Neural cell (in vitro differentiated cells): Measurements from ENCODE around the gene SERINC4. TPM values are rescaled to one million over a fixed set of nuclear protein-coding genes. Genes with fewer than 3 reads are reported as not detected.

Experiments
- H2AFZ ChIP-seq: fragments of 200-600, 300-800 bp; sonication (generic), shearing (Covaris generic); 2 replicates; pipeline ENCODE4 v1.6.0; 2014; ENCODE audit warnings: low read depth, mild to moderate bottlenecking, antibody characterized with exemption, low read length, moderate library complexity
- H3F3A ChIP-seq: fragments of 200-600 bp; shearing (Covaris generic); 2 replicates; pipeline ENCODE4 v1.6.1; 2016; ENCODE audit warnings: mild to moderate bottlenecking, moderate library complexity, mixed read lengths, antibody characterized with exemption, low read length; ENCODE audit not compliant: insufficient read depth, poor library complexity, severe bottlenecking
- H3K27ac ChIP-seq: fragments of 200-600, 300-800 bp; sonication (generic), shearing (Covaris generic); 2 replicates; pipeline ENCODE4 v1.5.1; 2014; ENCODE audit warnings: mild to moderate bottlenecking, low read length, moderate library complexity
- H3K27me3 ChIP-seq: fragments of 300-800, 200-600 bp; sonication (generic), shearing (Covaris generic); 2 replicates; pipeline ENCODE4 v1.6.0; 2014; ENCODE audit warnings: mild to moderate bottlenecking, low read depth, low read length, moderate library complexity; ENCODE audit not compliant: insufficient read depth
- H3K36me3 ChIP-seq: fragments of 300-800, 200-600 bp; sonication (generic), shearing (Covaris generic); 2 replicates; pipeline ENCODE4 v1.5.1; 2014; ENCODE audit warnings: mild to moderate bottlenecking, antibody characterized with exemption, low read length, moderate library complexity; ENCODE audit not compliant: insufficient read depth
- H3K4me2 ChIP-seq: fragments of 300-800, 200-600 bp; sonication (generic), shearing (Covaris generic); 2 replicates; pipeline ENCODE4 v1.6.0; 2014; ENCODE audit warnings: mild to moderate bottlenecking, low read length
- H3K4me3 ChIP-seq: fragments of 300-800, 200-600 bp; sonication (generic), shearing (Covaris generic); 2 replicates; pipeline ENCODE4 v1.5.1; 2014; ENCODE audit warnings: mild to moderate bottlenecking, low read length, moderate library complexity
- H3K79me2 ChIP-seq: fragments of 200-600 bp; shearing (Covaris generic); replicated peaks from 2 replicates; pipeline ENCODE4 v1.6.0; 2014; ENCODE audit warnings: mild to moderate bottlenecking, low read length, moderate library complexity; ENCODE audit not compliant: insufficient read depth
- H3K9ac ChIP-seq: fragments of 300-800, 200-600 bp; sonication (generic), shearing (Covaris generic); 2 replicates; pipeline ENCODE4 v1.6.1; 2016; ENCODE audit warnings: mild to moderate bottlenecking, low read length, mixed read lengths
- H3K9me2 ChIP-seq: fragments of 200-600 bp; shearing (Covaris generic); 2 replicates; pipeline ENCODE4 v1.6.1; 2016; ENCODE audit warnings: mild to moderate bottlenecking, low read length, mixed read lengths; ENCODE audit not compliant: insufficient read depth
- H3K9me3 ChIP-seq: fragments of 200-600, 300-800 bp; sonication (generic), shearing (Covaris generic); 2 replicates; pipeline ENCODE4 v1.6.1; 2016; ENCODE audit warnings: mild to moderate bottlenecking, mixed run types, low read length, moderate library complexity, mixed read lengths
- H4K20me1 ChIP-seq: fragments of 200-600 bp; shearing (Covaris generic); 2 replicates; pipeline ENCODE4 v1.6.1; 2016; ENCODE audit warnings: mild to moderate bottlenecking, mixed run types; ENCODE audit not compliant: insufficient read depth
- EP300 ChIP-seq: fragments of 450-650 bp; conservative IDR thresholded peaks from 2 replicates; pipeline ENCODE4 v1.6.1; 2014; ENCODE audit warnings: antibody characterized with exemption, mild to moderate bottlenecking, moderate library complexity; ENCODE audit not compliant: poor library complexity, severe bottlenecking
- EZH2 ChIP-seq: fragments of 200-600, 300-800 bp; shearing (Covaris generic), sonication (generic); IDR thresholded peaks from 2 replicates; pipeline ENCODE4 v1.6.1; 2014; ENCODE audit warnings: antibody characterized with exemption, low read length, borderline replicate concordance, mild to moderate bottlenecking; ENCODE audit not compliant: insufficient read depth, poor library complexity, severe bottlenecking
- MXI1 ChIP-seq: fragments of 450-650 bp; conservative IDR thresholded peaks from 2 replicates; pipeline ENCODE4 v1.6.1; 2014; ENCODE audit warnings: antibody characterized with exemption, mild to moderate bottlenecking; ENCODE audit not compliant: poor library complexity, severe bottlenecking
- POLR2AphosphoS5 ChIP-seq: IDR thresholded peaks from 2 replicates; pipeline ENCODE4 v1.6.1; 2012
- RAD21 ChIP-seq: fragments of 450-650 bp; conservative IDR thresholded peaks from 2 replicates; pipeline ENCODE4 v1.6.1; 2014; ENCODE audit warnings: antibody characterized with exemption, mild to moderate bottlenecking, moderate library complexity
- SMC3 ChIP-seq: fragments of 450-650 bp; conservative IDR thresholded peaks from 2 replicates; pipeline ENCODE4 v1.6.1; 2014; ENCODE audit warnings: antibody characterized with exemption, mild to moderate bottlenecking, moderate library complexity; ENCODE audit not compliant: poor library complexity
- TAF1 ChIP-seq: IDR thresholded peaks from 2 replicates; pipeline ENCODE4 v1.6.1; 2012; ENCODE audit warnings: low read depth
- polyA plus RNA-seq: library from polyadenylated mRNA; depleted of rRNA; stranded (reverse); fragments of >200 nt; gene quantifications from 2 replicates; pipeline ENCODE4 v1.2.3, GENCODE V29; 2014
- TF ChIP-seq, protein P1 (sequence below): IDR thresholded peaks from 2 replicates; pipeline ENCODE4 v1.6.1; 2012; ENCODE audit warnings: borderline replicate concordance
- TF ChIP-seq, protein P2 (sequence below): fragments of 450-650 bp; IDR thresholded peaks from 2 replicates; pipeline ENCODE4 v1.5.1; 2014; ENCODE audit warnings: antibody characterized with exemption, mild to moderate bottlenecking, moderate library complexity; ENCODE audit not compliant: poor library complexity, severe bottlenecking

The SERINC4 gene
- polyA plus RNA-seq, 1 donor from 2014 or later = 0.47 TPM

DNA sequence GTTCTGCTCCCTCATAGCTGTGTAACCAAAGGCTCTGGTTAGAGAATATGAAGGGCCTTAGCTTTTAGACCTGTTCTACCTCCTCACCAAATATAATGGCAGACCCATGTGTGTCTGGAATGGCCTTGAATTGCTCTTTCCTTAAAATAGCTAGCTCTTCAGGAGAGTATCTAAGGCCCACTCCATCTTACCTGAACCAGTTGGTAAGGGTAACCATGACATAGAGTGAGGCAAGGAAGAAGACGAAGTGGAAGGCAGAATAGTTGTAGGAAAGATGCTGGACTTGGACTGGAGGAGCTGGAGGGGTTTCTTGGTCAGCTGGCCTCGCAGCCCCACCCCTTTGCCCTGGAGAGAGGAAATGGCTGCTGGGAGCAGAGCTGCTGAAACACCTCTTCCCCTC, 4.8 kb downstream of the SERINC4 start:
- no peak overlapping the region for H3K9ac ChIP-seq
- H3K27ac ChIP-seq = no peak overlapping the region
- H3K9me2 ChIP-seq = no peaks in the 10 kb centered on the region
- no peak overlapping the region for H2AFZ ChIP-seq
- no peaks in the 10 kb centered on the region for H4K20me1 ChIP-seq
- TF ChIP-seq RAD21 (no peak), EZH2 (no peak), MXI1 (no peak), SMC3 (no peak), EP300 (no peak), POLR2AphosphoS5 (no peak), TAF1 (no peak)
- TF ChIP-seq, protein P1, sequence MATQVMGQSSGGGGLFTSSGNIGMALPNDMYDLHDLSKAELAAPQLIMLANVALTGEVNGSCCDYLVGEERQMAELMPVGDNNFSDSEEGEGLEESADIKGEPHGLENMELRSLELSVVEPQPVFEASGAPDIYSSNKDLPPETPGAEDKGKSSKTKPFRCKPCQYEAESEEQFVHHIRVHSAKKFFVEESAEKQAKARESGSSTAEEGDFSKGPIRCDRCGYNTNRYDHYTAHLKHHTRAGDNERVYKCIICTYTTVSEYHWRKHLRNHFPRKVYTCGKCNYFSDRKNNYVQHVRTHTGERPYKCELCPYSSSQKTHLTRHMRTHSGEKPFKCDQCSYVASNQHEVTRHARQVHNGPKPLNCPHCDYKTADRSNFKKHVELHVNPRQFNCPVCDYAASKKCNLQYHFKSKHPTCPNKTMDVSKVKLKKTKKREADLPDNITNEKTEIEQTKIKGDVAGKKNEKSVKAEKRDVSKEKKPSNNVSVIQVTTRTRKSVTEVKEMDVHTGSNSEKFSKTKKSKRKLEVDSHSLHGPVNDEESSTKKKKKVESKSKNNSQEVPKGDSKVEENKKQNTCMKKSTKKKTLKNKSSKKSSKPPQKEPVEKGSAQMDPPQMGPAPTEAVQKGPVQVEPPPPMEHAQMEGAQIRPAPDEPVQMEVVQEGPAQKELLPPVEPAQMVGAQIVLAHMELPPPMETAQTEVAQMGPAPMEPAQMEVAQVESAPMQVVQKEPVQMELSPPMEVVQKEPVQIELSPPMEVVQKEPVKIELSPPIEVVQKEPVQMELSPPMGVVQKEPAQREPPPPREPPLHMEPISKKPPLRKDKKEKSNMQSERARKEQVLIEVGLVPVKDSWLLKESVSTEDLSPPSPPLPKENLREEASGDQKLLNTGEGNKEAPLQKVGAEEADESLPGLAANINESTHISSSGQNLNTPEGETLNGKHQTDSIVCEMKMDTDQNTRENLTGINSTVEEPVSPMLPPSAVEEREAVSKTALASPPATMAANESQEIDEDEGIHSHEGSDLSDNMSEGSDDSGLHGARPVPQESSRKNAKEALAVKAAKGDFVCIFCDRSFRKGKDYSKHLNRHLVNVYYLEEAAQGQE = no peak
- TF ChIP-seq, protein P2, sequence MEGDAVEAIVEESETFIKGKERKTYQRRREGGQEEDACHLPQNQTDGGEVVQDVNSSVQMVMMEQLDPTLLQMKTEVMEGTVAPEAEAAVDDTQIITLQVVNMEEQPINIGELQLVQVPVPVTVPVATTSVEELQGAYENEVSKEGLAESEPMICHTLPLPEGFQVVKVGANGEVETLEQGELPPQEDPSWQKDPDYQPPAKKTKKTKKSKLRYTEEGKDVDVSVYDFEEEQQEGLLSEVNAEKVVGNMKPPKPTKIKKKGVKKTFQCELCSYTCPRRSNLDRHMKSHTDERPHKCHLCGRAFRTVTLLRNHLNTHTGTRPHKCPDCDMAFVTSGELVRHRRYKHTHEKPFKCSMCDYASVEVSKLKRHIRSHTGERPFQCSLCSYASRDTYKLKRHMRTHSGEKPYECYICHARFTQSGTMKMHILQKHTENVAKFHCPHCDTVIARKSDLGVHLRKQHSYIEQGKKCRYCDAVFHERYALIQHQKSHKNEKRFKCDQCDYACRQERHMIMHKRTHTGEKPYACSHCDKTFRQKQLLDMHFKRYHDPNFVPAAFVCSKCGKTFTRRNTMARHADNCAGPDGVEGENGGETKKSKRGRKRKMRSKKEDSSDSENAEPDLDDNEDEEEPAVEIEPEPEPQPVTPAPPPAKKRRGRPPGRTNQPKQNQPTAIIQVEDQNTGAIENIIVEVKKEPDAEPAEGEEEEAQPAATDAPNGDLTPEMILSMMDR = no peak
- H3K79me2 ChIP-seq = peaks cover 13% of the 10 kb centered on the region
- H3F3A ChIP-seq = no peaks in the 10 kb centered on the region
- no peaks in the 10 kb centered on the region for H3K9me3 ChIP-seq
- peaks cover 10% of the 10 kb centered on the region for H3K36me3 ChIP-seq
- no peaks in the 10 kb centered on the region for H3K27me3 ChIP-seq
- no peak overlapping the region for H3K4me2 ChIP-seq
- no peak overlapping the region for H3K4me3 ChIP-seq

DNA sequence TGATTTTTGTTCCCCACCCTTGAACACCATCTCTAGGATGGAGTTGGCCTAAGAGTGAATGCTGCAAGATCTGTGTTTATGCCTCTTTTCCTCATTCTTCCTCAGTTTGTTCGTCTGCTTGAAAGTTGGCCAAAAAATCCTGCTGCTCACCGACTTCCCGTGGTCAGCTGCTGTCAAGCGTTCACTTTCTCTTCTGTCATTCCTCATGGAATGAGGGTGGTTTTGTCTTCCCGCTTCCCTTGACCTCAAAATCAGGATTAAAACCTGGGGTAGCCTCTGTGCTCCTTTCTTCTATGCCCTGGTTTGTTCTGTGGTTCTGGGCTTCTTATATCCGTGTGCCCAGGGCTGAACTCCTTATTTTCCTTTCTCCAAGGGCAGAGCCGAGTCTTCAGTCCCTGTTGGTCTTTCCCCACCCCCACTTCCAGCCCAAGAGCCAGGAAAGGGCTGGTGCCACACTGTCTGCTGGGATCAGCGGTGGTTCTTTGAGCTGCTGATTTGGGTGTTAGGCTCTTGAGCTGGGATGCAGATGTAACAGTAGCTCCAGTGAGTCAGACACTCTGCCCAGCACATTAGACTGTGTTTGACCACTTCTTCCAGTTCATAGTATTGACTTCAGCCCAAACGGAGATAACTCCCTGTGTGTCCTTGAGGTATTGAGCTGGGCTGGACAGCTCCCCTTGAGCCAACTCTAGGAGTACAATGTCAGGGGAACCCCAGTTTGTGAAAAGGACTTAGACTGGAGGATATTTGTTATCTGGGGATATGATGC, 5.6 kb downstream of the SERINC4 start:
- H3K9me2 ChIP-seq = no peaks in the 10 kb centered on the region
- no peaks in the 10 kb centered on the region for H3K27me3 ChIP-seq
- peaks cover 10% of the 10 kb centered on the region for H3K36me3 ChIP-seq
- no peak overlapping the region for H3K4me2 ChIP-seq
- H3K27ac ChIP-seq = no peak overlapping the region
- no peaks in the 10 kb centered on the region for H4K20me1 ChIP-seq
- no peaks in the 10 kb centered on the region for H3K9me3 ChIP-seq
- TF ChIP-seq EZH2 = no peak
- TF ChIP-seq MXI1 = no peak
- no peak overlapping the region for H2AFZ ChIP-seq
- H3F3A ChIP-seq = no peaks in the 10 kb centered on the region
- H3K79me2 ChIP-seq = peaks cover 13% of the 10 kb centered on the region
- H3K4me3 ChIP-seq = no peak overlapping the region
- no peak overlapping the region for H3K9ac ChIP-seq
